Measurements from ENCODE around the gene MARCHF6.

GRCh38 chr5:10306114-10306513 lies 47.4 kb upstream of the MARCHF6 start:
- TF ChIP-seq CTCF (conservative IDR thresholded peaks at IDR 0.05; ENCODE audit: low read depth in 2 of 2), result no peak
- TF ChIP-seq EZH2 (IDR thresholded peaks at IDR 0.05; ENCODE audit: low read depth, unreplicated experiment), result no peak
- no peak for TF ChIP-seq CREB1 (CRISPR knock-in tag; IDR thresholded peaks at IDR 0.05; ENCODE audit: low read depth)
- TF ChIP-seq EZH2phosphoT487 (IDR thresholded peaks at IDR 0.05; ENCODE audit: unreplicated experiment), result no peak
- TF ChIP-seq POLR2AphosphoS5 (IDR thresholded peaks at IDR 0.05; ENCODE audit: low read depth), result no peak
- no peak for TF ChIP-seq REST (IDR thresholded peaks at IDR 0.05; ENCODE audit: unreplicated experiment)
- no peak for TF ChIP-seq JUNB (IDR thresholded peaks at IDR 0.05; ENCODE audit: unreplicated experiment)
- no peak for TF ChIP-seq STAT1 (IDR thresholded peaks at IDR 0.05; ENCODE audit: unreplicated experiment)
- no peak for TF ChIP-seq NANOG (IDR thresholded peaks at IDR 0.05; ENCODE audit: borderline replicate concordance)
- TF ChIP-seq ZNF331 (CRISPR knock-in tag; IDR thresholded peaks at IDR 0.05; ENCODE audit: low read depth), result no peak
- TF ChIP-seq ETS1 (IDR thresholded peaks at IDR 0.05), result no peak

All from GM23338 (cell line).